Pancreas (tissue), 10 donors: Measurements from ENCODE around the gene DHDH. TPM values are rescaled to one million over a fixed set of nuclear protein-coding genes. Genes with fewer than 3 reads are reported as not detected.

Experiments used
- ATAC-seq, 4 donors: fragments of 200-7000 bp; cut with Tn5 transposase; one replicate each; pipeline versions ENCODE4 v1.8.0 to v1.9.1; 2020; ENCODE audit warnings: mild to moderate bottlenecking in 4 of 4, moderate library complexity in 4 of 4
- DNase-seq, 6 donors: peaks; one replicate each; pipeline ENCODE4 v3.0.0-alpha.2; 2020
- FAIRE-seq: peaks from 2 replicates; lab custom pipeline; 2012; peaks lifted over from hg19 to GRCh38; lab: Jason Lieb, UNC
- H3K27ac ChIP-seq, 4 donors: fragments of 200-600 bp; sonication (generic); 1 replicate in 3 of 4; 2 replicates in 1 of 4; pipeline versions ENCODE4 v1.5.0 to v1.8.0; 2020
- H3K27me3 ChIP-seq, 4 donors: fragments of 200-600 bp; one replicate each; pipeline ENCODE4 v1.8.0; 2021
- H3K36me3 ChIP-seq, 3 donors: fragments of 200-600 bp; sonication (generic) in 1 of 3; one replicate each; pipeline versions ENCODE4 v1.5.0 to v1.8.0; 2020 to 2021
- H3K4me1 ChIP-seq, 3 donors: fragments of 200-600 bp; one replicate each; pipeline ENCODE4 v1.8.0; 2021
- H3K4me3 ChIP-seq, 4 donors: fragments of 200-600 bp; sonication (generic) in 2 of 4; one replicate each; pipeline versions ENCODE4 v1.5.0 to v1.8.0; 2020 to 2021
- H3K9me3 ChIP-seq, 4 donors: fragments of 200-600 bp; one replicate each; pipeline ENCODE4 v1.8.0; 2021
- WGBS, 2 donors: extraction: QIAGEN DNeasy Blood & Tissue Kit; methylation state at CpG; one replicate each; pipeline ENCODE4 v1.1.7; 2013; 5-methylcytosine and 5-hydroxymethylcytosine counted together
- intact Hi-C, 3 donors: fragments of 100-400 bp; cut with DNase I; formaldehyde crosslinking; loops; one replicate each; pipeline versions ENCODE4 v1.11.1 to v1.14.2; 2022
- polyA plus RNA-seq, 2 donors: library from polyadenylated mRNA; stranded (reverse); fragments of 200-250 nt; gene quantifications; one replicate each; pipeline ENCODE4 v1.2.3, GENCODE V29; 2013
- total RNA-seq, 6 donors: library from RNA; stranded (reverse); fragmentation: NEBNext Ultra II Directional in 4 of 6; extraction: Animal tissue kit (Norgen Biotek cat#: 25700) in 4 of 6; gene quantifications; one replicate each; pipeline versions ENCODE4 v1.2.1 to v1.2.4, GENCODE V29; 2021 to 2023
- TF ChIP-seq, protein P1 (sequence below), 4 donors: fragments of 200-600 bp; sonication (generic) in 3 of 4; IDR thresholded peaks; one replicate each; pipeline versions ENCODE4 v1.5.0 to v1.8.0; 2021; ENCODE audit warnings: antibody characterized with exemption in 4 of 4
- donor health status: healthy with polysubstance abuse.
- donor health status: DM: no; HTN: no; CAD: no; lungs with moderate emphysema.
- donor health status: DM: no; HTN: no; CAD: no.
- donor health status: control.
- donor health status: control.
- donor health status: Bipolar disorder and iron deficiency.
- donor health status: DM: yes; HTN: yes; CAD: no.
- donor health status: DM: no; HTN: no; CAD: no.
- donor health status: DM: no; HTN: no; CAD: no.
- donor health status: DM: yes; HTN: yes; CAD: no.

The DHDH gene
- total and polyA plus RNA-seq, 8 donors, result 0.28 to 1.0 (median 0.30) TPM; not detected in 5

DNA sequence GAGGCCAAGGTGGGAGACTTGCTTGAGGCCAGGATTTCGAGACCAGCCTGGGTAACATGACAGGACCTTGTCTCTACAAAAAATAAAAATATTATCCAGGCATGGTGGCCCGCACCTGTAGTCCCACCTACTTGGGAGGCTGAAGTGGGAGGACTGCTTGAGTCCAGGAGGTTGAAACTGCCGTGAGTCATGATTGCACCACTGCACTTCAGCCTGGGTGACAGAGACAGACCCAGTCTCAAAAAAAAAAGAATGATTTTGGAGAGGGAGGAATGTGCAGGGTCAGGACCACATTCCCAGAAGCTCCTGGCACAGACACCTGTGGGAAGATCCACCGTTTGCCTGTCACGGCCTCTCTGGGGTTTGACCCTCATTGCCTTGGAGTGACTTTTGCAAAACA is 11.9 kb downstream of the DHDH start:
- intact Hi-C loops, result no loop called here
- ATAC-seq (no peak), FAIRE-seq (no peak), DNase-seq (no peak)
- Histone ChIP-seq H3K27ac (no peak overlapping the region), H3K36me3 (no peaks in the 10 kb centered on the region), H3K27me3 (no peaks in the 10 kb centered on the region), H3K9me3 (no peaks in the 10 kb centered on the region), H3K4me1 (no peaks in the 10 kb centered on the region), H3K4me3 (no peak overlapping the region)
- WGBS, 2 donors, result 84 to 94% methylated on average over 5 of the region's 5 CpGs
- TF ChIP-seq, protein P1, sequence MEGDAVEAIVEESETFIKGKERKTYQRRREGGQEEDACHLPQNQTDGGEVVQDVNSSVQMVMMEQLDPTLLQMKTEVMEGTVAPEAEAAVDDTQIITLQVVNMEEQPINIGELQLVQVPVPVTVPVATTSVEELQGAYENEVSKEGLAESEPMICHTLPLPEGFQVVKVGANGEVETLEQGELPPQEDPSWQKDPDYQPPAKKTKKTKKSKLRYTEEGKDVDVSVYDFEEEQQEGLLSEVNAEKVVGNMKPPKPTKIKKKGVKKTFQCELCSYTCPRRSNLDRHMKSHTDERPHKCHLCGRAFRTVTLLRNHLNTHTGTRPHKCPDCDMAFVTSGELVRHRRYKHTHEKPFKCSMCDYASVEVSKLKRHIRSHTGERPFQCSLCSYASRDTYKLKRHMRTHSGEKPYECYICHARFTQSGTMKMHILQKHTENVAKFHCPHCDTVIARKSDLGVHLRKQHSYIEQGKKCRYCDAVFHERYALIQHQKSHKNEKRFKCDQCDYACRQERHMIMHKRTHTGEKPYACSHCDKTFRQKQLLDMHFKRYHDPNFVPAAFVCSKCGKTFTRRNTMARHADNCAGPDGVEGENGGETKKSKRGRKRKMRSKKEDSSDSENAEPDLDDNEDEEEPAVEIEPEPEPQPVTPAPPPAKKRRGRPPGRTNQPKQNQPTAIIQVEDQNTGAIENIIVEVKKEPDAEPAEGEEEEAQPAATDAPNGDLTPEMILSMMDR (IDR thresholded peaks at IDR 0.05), result no peak

DNA sequence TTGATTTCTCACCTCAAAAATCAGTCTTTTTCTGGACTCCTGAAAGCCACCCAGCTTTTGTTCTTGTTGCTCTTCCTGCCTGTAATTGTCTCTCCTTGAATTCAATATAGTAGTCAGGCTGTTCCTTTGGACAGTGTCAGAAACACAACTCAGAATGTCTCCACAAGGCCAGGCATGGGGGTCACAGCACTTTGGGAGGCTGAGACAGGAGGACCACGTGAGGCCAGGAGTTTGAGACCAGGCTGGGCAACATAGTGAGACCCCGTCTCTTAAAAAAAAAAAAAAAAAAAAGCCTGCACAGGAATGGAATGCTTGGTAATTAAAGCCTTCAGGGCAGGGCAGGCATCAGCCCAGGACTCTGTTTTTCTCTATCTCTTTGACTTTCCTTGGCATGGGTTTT is 12.3 kb downstream of the DHDH start:
- Histone ChIP-seq H3K4me3 (no peak overlapping the region), H3K27ac (no peak overlapping the region), H3K36me3 (no peaks in the 10 kb centered on the region), H3K9me3 (no peaks in the 10 kb centered on the region), H3K27me3 (no peaks in the 10 kb centered on the region), H3K4me1 (no peaks in the 10 kb centered on the region)
- WGBS, 2 donors, result 77 to 80% methylated on average over 2 of the region's 2 CpGs
- intact Hi-C loops, result no loop called here
- DNase-seq, result no peak
- FAIRE-seq, result no peak
- TF ChIP-seq, protein P1 (IDR thresholded peaks at IDR 0.05), result no peak
- ATAC-seq, result no peak

DNA sequence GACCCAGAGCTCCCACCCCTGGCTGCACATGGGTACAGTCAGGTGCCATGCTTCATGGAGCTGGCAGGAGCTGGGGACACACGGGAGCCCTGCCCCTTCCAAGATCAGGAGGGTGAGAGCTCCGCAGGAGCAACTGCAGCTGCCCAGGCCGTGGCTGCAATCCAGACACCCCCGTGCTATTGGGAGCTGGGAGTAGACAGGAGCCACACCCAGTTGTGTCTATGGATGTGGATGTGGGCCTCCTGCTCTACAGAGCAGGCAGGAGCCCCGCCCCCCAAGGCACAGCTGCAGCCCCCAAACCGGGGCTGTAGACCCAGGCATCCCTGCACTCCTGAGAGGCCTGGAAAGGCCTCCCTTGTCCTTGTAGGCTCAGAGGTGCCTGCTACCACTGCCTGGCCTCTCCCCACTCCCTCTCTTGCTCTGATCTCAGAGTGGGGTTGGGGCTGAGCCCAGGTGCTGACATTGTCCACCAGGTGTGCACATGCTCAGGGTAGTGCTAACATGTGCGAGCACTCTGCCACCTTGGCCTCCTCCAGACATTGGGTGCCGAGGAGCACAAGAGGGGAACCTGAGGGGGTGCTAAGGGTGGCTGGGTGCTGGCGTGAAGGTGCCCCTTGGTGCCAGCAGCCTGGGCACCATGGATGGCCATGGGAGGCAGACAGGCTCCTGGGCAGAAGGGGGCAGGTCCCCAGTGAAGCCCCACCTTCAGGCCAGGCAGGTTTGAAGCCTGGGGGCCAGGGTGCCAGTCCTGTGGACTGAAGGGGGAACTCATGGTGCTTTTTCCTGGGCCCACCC is 13.2 kb downstream of the DHDH start:
- FAIRE-seq (no peak), ATAC-seq (no peak), DNase-seq (no peak)
- whole genome bisulfite sequencing, 2 donors, result 75 to 81% methylated on average over 9 of the region's 9 CpGs
- H3K27me3 ChIP-seq, result no peaks in the 10 kb centered on the region
- TF ChIP-seq, protein P1 (IDR thresholded peaks at IDR 0.05), result no peak
- no peaks in the 10 kb centered on the region for H3K36me3 ChIP-seq
- no peak overlapping the region for H3K4me3 ChIP-seq
- H3K27ac ChIP-seq, result no peak overlapping the region
- no peaks in the 10 kb centered on the region for H3K9me3 ChIP-seq
- intact Hi-C loops, result no loop called here
- H3K4me1 ChIP-seq, result no peaks in the 10 kb centered on the region

DNA sequence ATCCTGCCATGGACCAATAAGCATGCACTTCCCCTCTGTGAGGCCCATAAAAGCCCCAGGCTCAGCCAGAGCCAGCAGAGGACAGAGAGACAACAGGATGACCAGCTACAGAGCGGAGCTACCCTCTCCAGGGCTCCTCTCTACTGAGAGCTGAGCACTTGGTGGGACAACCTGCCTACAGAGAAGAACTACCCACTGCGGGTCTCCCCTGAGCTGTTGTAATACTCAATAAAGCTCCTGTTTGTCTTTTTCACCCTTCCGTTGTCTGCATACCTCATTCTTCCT is 13.7 kb downstream of the DHDH start:
- no peaks in the 10 kb centered on the region for H3K4me1 ChIP-seq
- DNase-seq (no peak), FAIRE-seq (no peak), ATAC-seq (no peak)
- H3K27me3 ChIP-seq, result no peaks in the 10 kb centered on the region
- intact Hi-C loops, result no loop called here
- no peaks in the 10 kb centered on the region for H3K36me3 ChIP-seq
- H3K27ac ChIP-seq, result no peak overlapping the region
- no peak overlapping the region for H3K4me3 ChIP-seq
- TF ChIP-seq, protein P1 (IDR thresholded peaks at IDR 0.05), result no peak
- H3K9me3 ChIP-seq, result no peaks in the 10 kb centered on the region
- 88 to 100% methylated on average over 3 of the region's 3 CpGs for WGBS, 2 donors

DNA sequence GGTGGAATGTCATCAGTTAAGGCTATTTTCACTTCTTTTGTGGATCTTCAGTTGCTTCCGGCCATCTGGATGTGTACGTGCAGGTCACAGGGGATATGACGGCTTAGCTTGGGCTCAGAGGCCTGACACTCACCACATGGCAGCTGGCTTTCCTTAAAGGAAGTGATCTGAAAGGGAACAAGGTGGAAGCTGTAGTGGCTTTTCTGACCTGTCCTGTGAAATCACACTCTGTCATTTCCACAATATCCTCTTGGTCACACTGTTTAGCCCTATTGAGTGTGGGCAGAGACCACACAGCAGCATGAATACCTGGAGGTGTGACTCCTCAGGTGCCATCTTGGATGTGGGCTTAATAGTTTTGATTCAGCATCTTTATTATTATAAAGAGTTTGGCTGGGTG is 16.7 kb downstream of the DHDH start:
- H3K27ac ChIP-seq, result no peak overlapping the region
- intact Hi-C loops, result no loop called here
- H3K4me3 ChIP-seq, result no peak overlapping the region
- no peaks in the 10 kb centered on the region for H3K27me3 ChIP-seq
- no peaks in the 10 kb centered on the region for H3K4me1 ChIP-seq
- H3K9me3 ChIP-seq, result no peaks in the 10 kb centered on the region
- FAIRE-seq, result no peak
- WGBS, 2 donors, result 86 to 90% methylated on average over 3 of the region's 3 CpGs
- TF ChIP-seq, protein P1 (IDR thresholded peaks at IDR 0.05), result no peak
- no peaks in the 10 kb centered on the region for H3K36me3 ChIP-seq
- DNase-seq, result no peak
- no peak for ATAC-seq
